SW 1271 (cell line): ENCODE data around the gene LGALSL.

Source experiments
- DNase-seq, 2 experiments: peaks; one replicate each; lab custom pipeline; 2025; lab: John Stamatoyannopoulos, UW

Gene LGALSL

GRCh38 chr2:64498438-64498837 is 44.5 kb downstream of the LGALSL start:
- no peak for DNase-seq

GRCh38 chr2:64500549-64500948 is 46.6 kb downstream of the LGALSL start:
- DNase-seq, result no peak

- no peak for DNase-seq
Observed at GRCh38 chr2:64501946-64502345, 48.0 kb downstream of the LGALSL start.

GRCh38 chr2:64502860-64503259 is 48.9 kb downstream of the LGALSL start:
- DNase-seq, result no peak

- DNase-seq, result no peak
Observed at GRCh38 chr2:64504774-64505720, 51.1 kb downstream of the LGALSL start.

DNA sequence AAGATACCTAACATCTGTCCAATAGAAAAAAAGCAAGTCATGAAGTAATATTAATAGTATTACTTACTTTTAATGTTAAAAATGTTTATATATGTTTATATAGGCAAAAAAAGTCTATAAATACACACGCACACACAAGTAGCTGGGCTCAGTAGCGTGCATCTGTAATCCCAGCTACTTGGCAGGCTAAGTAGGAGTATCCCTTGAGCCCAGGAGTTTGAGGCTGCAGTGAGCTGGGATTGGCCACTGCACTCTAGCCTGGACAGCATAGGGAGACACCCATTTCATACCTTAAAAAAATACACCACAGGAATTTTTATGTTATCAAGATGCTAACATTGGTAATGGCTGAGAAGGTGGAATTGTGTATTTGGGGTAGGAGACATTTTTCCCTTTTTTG is 52.7 kb downstream of the LGALSL start:
- no peak for DNase-seq
